ENCODE measurements around the gene ZNF611.
"Not testable (repeated sequence)": the region's sequence is repeated elsewhere in the genome, so short reads cannot be mapped to it uniquely, and the experiment has no call there.

ZNF611 gene

DNA sequence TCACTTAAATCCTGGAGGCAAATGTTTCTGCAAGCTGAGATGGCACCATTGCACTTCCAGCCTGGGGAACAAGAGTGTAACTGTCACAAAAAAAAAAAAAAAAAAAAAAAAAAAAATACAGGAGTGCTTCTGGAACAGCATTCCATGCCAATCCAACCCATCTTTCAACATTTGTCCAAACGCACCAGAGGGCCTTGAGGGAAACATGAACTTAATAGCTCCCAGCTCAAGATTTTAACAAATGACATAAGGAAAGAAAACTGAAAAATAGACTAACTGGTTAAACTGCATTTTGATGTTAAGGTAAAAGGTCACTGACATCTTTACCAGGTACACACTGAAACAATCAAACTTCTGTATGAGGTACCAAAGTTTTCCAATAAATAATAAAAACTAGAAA lies 49.0 kb downstream of the ZNF611 start:
- H3K9me3 ChIP-seq (replicated peaks; ENCODE audit: insufficient read depth, low read length), result no peaks in the 10 kb centered on the region
- H3K9ac ChIP-seq (ENCODE audit: low read length), result no peak overlapping the region
- no peak overlapping the region for H3K4me3 ChIP-seq (ENCODE audit: low read length)
- no peaks in the 10 kb centered on the region for H3K9me2 ChIP-seq (replicated peaks; ENCODE audit: insufficient read depth, low read length)
- H3K79me2 ChIP-seq (ENCODE audit: low read length), result no peaks in the 10 kb centered on the region
- no peaks in the 10 kb centered on the region for H3F3A ChIP-seq (ENCODE audit: insufficient read depth, low read length)
- H3K36me3 ChIP-seq (replicated peaks; ENCODE audit: insufficient read depth, low read length), result no peaks in the 10 kb centered on the region
- no peaks in the 10 kb centered on the region for H3K4me1 ChIP-seq (ENCODE audit: low read length)
- H3K27ac ChIP-seq (ENCODE audit: low read length), result no peak overlapping the region
- DNase-seq, result no peak
- no peak overlapping the region for H3K4me2 ChIP-seq (ENCODE audit: low read depth, low read length)
- H4K20me1 ChIP-seq (ENCODE audit: insufficient read depth, low read length), result no peaks in the 10 kb centered on the region
- TF ChIP-seq EZH2phosphoT487 (IDR thresholded peaks at IDR 0.05; ENCODE audit: low read length), result no peak
- TF ChIP-seq, protein P1, sequence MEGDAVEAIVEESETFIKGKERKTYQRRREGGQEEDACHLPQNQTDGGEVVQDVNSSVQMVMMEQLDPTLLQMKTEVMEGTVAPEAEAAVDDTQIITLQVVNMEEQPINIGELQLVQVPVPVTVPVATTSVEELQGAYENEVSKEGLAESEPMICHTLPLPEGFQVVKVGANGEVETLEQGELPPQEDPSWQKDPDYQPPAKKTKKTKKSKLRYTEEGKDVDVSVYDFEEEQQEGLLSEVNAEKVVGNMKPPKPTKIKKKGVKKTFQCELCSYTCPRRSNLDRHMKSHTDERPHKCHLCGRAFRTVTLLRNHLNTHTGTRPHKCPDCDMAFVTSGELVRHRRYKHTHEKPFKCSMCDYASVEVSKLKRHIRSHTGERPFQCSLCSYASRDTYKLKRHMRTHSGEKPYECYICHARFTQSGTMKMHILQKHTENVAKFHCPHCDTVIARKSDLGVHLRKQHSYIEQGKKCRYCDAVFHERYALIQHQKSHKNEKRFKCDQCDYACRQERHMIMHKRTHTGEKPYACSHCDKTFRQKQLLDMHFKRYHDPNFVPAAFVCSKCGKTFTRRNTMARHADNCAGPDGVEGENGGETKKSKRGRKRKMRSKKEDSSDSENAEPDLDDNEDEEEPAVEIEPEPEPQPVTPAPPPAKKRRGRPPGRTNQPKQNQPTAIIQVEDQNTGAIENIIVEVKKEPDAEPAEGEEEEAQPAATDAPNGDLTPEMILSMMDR (IDR thresholded peaks at IDR 0.05; ENCODE audit: low read length), result no peak
- TF ChIP-seq EZH2 (optimal IDR thresholded peaks at IDR 0.05; ENCODE audit: low read depth, low read length), result no peak
- H3K27me3 ChIP-seq (replicated peaks; ENCODE audit: insufficient read depth, low read length), result no peaks in the 10 kb centered on the region
- H2AFZ ChIP-seq (ENCODE audit: low read length), result no peak overlapping the region

DNA sequence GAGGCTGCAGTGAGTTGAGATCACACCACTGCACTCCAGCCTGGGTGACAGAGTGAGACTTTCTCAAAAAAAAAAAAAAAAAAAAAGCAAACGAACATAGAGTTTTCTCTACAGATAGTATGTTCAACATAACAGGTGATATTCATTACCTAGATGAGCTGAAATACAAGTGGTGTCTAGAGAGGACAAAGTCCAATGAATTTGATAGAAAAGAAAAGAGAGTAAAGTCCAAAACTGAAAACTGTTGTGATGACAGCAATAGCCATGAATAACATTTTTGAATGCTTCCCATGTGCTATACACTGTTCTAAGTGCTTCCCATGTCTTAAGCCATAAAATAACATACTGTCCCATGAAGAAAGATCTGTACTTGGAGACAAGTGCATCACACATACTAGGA lies 53.6 kb downstream of the ZNF611 start:
- H3K79me2 ChIP-seq (ENCODE audit: low read length); H3K9me2 ChIP-seq (replicated peaks; ENCODE audit: insufficient read depth, low read length); H3K36me3 ChIP-seq (replicated peaks; ENCODE audit: insufficient read depth, low read length); DNase-seq; H3K9ac ChIP-seq (ENCODE audit: low read length); H4K20me1 ChIP-seq (ENCODE audit: insufficient read depth, low read length); H3K27ac ChIP-seq (ENCODE audit: low read length); H3K4me2 ChIP-seq (ENCODE audit: low read depth, low read length); H3F3A ChIP-seq (ENCODE audit: insufficient read depth, low read length); H3K27me3 ChIP-seq (replicated peaks; ENCODE audit: insufficient read depth, low read length); H3K9me3 ChIP-seq (replicated peaks; ENCODE audit: insufficient read depth, low read length); H3K4me3 ChIP-seq (ENCODE audit: low read length); H2AFZ ChIP-seq (ENCODE audit: low read length); H3K4me1 ChIP-seq (ENCODE audit: low read length): not testable (repeated sequence)

DNA sequence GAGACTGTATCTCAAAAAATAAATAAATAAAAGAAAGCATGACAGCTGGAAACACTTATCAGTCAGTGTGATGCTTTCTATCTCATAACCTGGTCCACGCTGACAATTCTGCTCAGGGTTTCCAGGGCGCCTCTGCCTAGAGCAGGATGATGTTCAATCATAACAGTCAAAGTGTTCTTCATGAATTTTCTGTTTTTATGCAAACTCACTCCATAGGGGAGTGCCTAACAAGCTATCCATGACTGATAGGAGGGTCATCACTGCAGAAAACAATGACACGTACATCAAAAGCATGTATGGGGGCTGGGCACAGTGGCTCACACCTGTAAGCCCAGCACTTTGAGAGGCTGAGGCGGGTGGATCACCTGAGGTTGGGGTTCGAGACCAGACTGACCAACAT lies 55.2 kb downstream of the ZNF611 start:
- Histone ChIP-seq H4K20me1 (ENCODE audit: insufficient read depth, low read length) (no peaks in the 10 kb centered on the region), H3K36me3 (replicated peaks; ENCODE audit: insufficient read depth, low read length) (no peaks in the 10 kb centered on the region), H3K79me2 (ENCODE audit: low read length) (no peaks in the 10 kb centered on the region), H3K27ac (ENCODE audit: low read length) (no peak overlapping the region), H3K9me3 (replicated peaks; ENCODE audit: insufficient read depth, low read length) (no peaks in the 10 kb centered on the region), H3K4me3 (ENCODE audit: low read length) (no peak overlapping the region), H3F3A (ENCODE audit: insufficient read depth, low read length) (no peaks in the 10 kb centered on the region), H3K9ac (ENCODE audit: low read length) (no peak overlapping the region), H2AFZ (ENCODE audit: low read length) (no peak overlapping the region), H3K4me1 (ENCODE audit: low read length) (no peaks in the 10 kb centered on the region), H3K27me3 (replicated peaks; ENCODE audit: insufficient read depth, low read length) (no peaks in the 10 kb centered on the region), H3K9me2 (replicated peaks; ENCODE audit: insufficient read depth, low read length) (no peaks in the 10 kb centered on the region), H3K4me2 (ENCODE audit: low read depth, low read length) (no peak overlapping the region)
- DNase-seq, result no peak
- TF ChIP-seq, protein P1 (IDR thresholded peaks at IDR 0.05; ENCODE audit: low read length), result no peak
- TF ChIP-seq EZH2 (optimal IDR thresholded peaks at IDR 0.05; ENCODE audit: low read depth, low read length), result no peak
- no peak for TF ChIP-seq EZH2phosphoT487 (IDR thresholded peaks at IDR 0.05; ENCODE audit: low read length)

DNA sequence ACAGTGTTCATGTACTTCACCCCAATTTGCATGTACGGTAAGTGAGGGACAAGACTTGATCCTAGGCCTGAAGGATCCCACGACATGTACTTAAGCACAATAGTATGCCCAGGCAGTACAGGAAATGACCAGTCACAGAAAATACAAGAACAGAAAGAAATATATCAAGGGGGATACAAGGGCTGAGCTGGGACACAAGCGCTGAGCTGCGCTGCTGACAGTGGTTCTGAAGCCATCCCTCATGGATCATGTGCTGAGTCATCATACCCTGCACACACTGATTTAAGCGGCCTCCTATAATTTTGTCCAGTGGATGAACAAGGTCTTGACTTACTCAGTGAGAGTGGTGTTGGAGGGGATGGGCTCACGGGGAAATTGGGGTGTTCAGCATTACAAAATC lies 59.6 kb downstream of the ZNF611 start:
- not testable (repeated sequence) for H4K20me1 ChIP-seq (ENCODE audit: insufficient read depth, low read length); H3K9me2 ChIP-seq (replicated peaks; ENCODE audit: insufficient read depth, low read length); H3K9ac ChIP-seq (ENCODE audit: low read length); H3K79me2 ChIP-seq (ENCODE audit: low read length); H3K27me3 ChIP-seq (replicated peaks; ENCODE audit: insufficient read depth, low read length); H3F3A ChIP-seq (ENCODE audit: insufficient read depth, low read length); H2AFZ ChIP-seq (ENCODE audit: low read length); H3K27ac ChIP-seq (ENCODE audit: low read length); H3K36me3 ChIP-seq (replicated peaks; ENCODE audit: insufficient read depth, low read length); DNase-seq; H3K9me3 ChIP-seq (replicated peaks; ENCODE audit: insufficient read depth, low read length); H3K4me3 ChIP-seq (ENCODE audit: low read length); H3K4me1 ChIP-seq (ENCODE audit: low read length); H3K4me2 ChIP-seq (ENCODE audit: low read depth, low read length)
